Measurements from ENCODE around the gene NUCKS1.

GRCh38 chr1:205741681-205742080 is 8.3 kb downstream of the NUCKS1 start:
- TF ChIP-seq CTCF (IDR thresholded peaks at IDR 0.05) (no peak), USF2 (CRISPR knock-in tag; IDR thresholded peaks at IDR 0.05) (no peak), KAT7 (CRISPR knock-in tag; IDR thresholded peaks at IDR 0.05; ENCODE audit: borderline replicate concordance) (no peak), MAX (CRISPR knock-in tag; IDR thresholded peaks at IDR 0.05) (no peak), ZBTB21 (CRISPR knock-in tag; IDR thresholded peaks at IDR 0.05; ENCODE audit: borderline replicate concordance) (no peak)
